Measurements from ENCODE around the gene PHACTR3. TPM values are rescaled to one million over a fixed set of nuclear protein-coding genes. Genes with fewer than 3 reads are reported as not detected.

The PHACTR3 gene
- total RNA-seq, 1 donor from 2014 or later = 0.06 TPM

- no peak for DNase-seq (ENCODE audit: low read depth)
- no peak overlapping the region for H3K4me3 ChIP-seq (ENCODE audit: low read depth, low read length)
- no peak for TF ChIP-seq CTCF (conservative IDR thresholded peaks at IDR 0.05; ENCODE audit: low read depth, low read length)
Measured at GRCh38 chr20:59589086-59589684, 15.2 kb upstream of the PHACTR3 start.

- TF ChIP-seq CTCF (conservative IDR thresholded peaks at IDR 0.05; ENCODE audit: low read depth, low read length) = no peak
- no peak for DNase-seq (ENCODE audit: low read depth)
- H3K4me3 ChIP-seq (ENCODE audit: low read depth, low read length) = no peak overlapping the region
Measured at GRCh38 chr20:59591061-59591460, 13.3 kb upstream of the PHACTR3 start.

DNA sequence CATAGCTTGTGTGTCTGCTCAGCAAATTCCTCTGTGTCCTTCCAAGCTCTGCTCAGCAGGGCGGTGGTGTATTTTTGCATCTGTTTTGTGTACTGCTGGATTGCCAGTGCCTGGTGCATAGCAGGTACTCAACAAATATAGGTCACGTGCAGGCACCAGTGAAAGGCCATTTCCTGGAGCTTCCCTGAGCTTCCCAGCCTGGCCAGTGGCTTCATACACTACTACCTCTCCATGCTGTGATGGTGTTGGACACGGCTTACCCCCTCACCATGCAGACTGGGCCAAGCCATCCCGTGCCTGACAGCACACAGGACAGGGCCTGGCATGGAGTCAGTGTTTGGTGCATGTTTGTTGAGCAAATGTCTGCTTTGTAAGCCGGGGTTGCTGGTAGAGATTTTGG lies 7.7 kb upstream of the PHACTR3 start:
- TF ChIP-seq CTCF (conservative IDR thresholded peaks at IDR 0.05; ENCODE audit: low read depth, low read length) = no peak
- DNase-seq (ENCODE audit: low read depth) = no peak
- H3K4me3 ChIP-seq (ENCODE audit: low read depth, low read length) = no peak overlapping the region

GRCh38 chr20:59597240-59597639 lies 7.1 kb upstream of the PHACTR3 start:
- DNase-seq (ENCODE audit: low read depth) = no peak
- H3K4me3 ChIP-seq (ENCODE audit: low read depth, low read length) = no peak overlapping the region
- TF ChIP-seq CTCF (conservative IDR thresholded peaks at IDR 0.05; ENCODE audit: low read depth, low read length) = no peak

- peak; percentile 85 for TF ChIP-seq CTCF (conservative IDR thresholded peaks at IDR 0.05; ENCODE audit: low read depth, low read length)
- no peak overlapping the region for H3K4me3 ChIP-seq (ENCODE audit: low read depth, low read length)
- no peak for DNase-seq (ENCODE audit: low read depth)
Measured at GRCh38 chr20:59598625-59599310, 5.6 kb upstream of the PHACTR3 start.

GRCh38 chr20:59599941-59600340 lies 4.4 kb upstream of the PHACTR3 start:
- DNase-seq (ENCODE audit: low read depth) = no peak
- H3K4me3 ChIP-seq (ENCODE audit: low read depth, low read length) = no peak overlapping the region
- no peak for TF ChIP-seq CTCF (conservative IDR thresholded peaks at IDR 0.05; ENCODE audit: low read depth, low read length)

DNA sequence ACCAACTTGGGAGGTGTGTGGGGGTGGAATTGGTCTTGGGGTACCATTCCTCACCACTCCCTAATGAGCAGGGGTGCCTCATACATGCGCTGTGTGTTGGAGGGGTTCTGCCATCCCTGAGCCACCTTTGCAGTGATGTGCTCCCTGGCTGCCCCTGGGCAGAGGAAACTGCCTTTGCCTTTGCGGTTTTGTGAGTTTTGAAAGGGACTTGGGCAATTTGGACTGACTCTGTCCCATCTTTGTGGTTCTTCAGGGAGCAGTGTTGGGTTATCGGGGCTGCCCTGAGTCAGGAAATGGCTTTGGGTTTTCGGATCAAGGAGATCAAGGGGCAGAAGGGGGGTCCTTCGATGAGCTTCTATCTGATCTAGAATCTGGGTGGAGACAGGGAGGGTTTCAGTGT lies 3.9 kb upstream of the PHACTR3 start:
- DNase-seq (ENCODE audit: low read depth) = no peak
- no peak for TF ChIP-seq CTCF (conservative IDR thresholded peaks at IDR 0.05; ENCODE audit: low read depth, low read length)

More for the DNA sequence above, 3.9 kb upstream of the PHACTR3 start:
- no peak overlapping the region for H3K4me3 ChIP-seq (ENCODE audit: low read depth, low read length)
